Colon (tissue), 2 donors: ENCODE data around the gene CD37.
"Not testable (repeated sequence)": the region's sequence is repeated elsewhere in the genome, so short reads cannot be mapped to it uniquely, and the experiment has no call there.

Experiments
- FAIRE-seq: peaks from 2 replicates; lab custom pipeline; 2012; peaks lifted over from hg19 to GRCh38; lab: Jason Lieb, UNC
- donor health status: control.
- donor health status: control.

Gene CD37

GRCh38 chr19:49347191-49347590 lies 12.0 kb downstream of the CD37 start:
- no peak for FAIRE-seq

GRCh38 chr19:49347835-49348234 lies 12.6 kb downstream of the CD37 start:
- FAIRE-seq: no peak

GRCh38 chr19:49348305-49349189 lies 13.3 kb downstream of the CD37 start:
- no peak for FAIRE-seq

- FAIRE-seq: no peak
These were observed 14.4 kb downstream of the CD37 start for GRCh38 chr19:49349567-49349966.

GRCh38 chr19:49355909-49356353 lies 20.7 kb downstream of the CD37 start:
- no peak for FAIRE-seq

- FAIRE-seq: no peak
These were observed 21.2 kb downstream of the CD37 start for GRCh38 chr19:49356382-49356781.

GRCh38 chr19:49357186-49357585 lies 22.0 kb downstream of the CD37 start:
- no peak for FAIRE-seq

GRCh38 chr19:49359851-49360820 lies 24.9 kb downstream of the CD37 start:
- FAIRE-seq: no peak

GRCh38 chr19:49361438-49362047 lies 26.3 kb downstream of the CD37 start:
- FAIRE-seq: no peak

- FAIRE-seq: no peak
These were observed 27.1 kb downstream of the CD37 start, which contains the start of gene TEAD2 for GRCh38 chr19:49362048-49362928. Gene TEAD2 (minus strand): TSS chr19:49362416. CDS start chr19:49360075, 2,341 bp downstream.

- no peak for FAIRE-seq
These were observed 27.7 kb downstream of the CD37 start for GRCh38 chr19:49362929-49363267.

- FAIRE-seq: peak; percentile 87
These were observed 28.3 kb downstream of the CD37 start, which contains the start of gene DKKL1 for GRCh38 chr19:49363268-49364082. Gene DKKL1 (plus strand): TSS chr19:49363877. CDS start chr19:49363999, 122 bp downstream.

- no peak for FAIRE-seq
These were observed 29.0 kb downstream of the CD37 start for GRCh38 chr19:49364083-49364737.

- FAIRE-seq: no peak
These were observed 30.9 kb downstream of the CD37 start for GRCh38 chr19:49366110-49366509.

- FAIRE-seq: no peak
These were observed 33.6 kb downstream of the CD37 start for GRCh38 chr19:49368711-49369358.

- no peak for FAIRE-seq
These were observed 36.0 kb downstream of the CD37 start for GRCh38 chr19:49371184-49371583.

GRCh38 chr19:49373174-49373573 lies 38.0 kb downstream of the CD37 start:
- not testable (repeated sequence) for FAIRE-seq

GRCh38 chr19:49374665-49375434 lies 39.6 kb downstream of the CD37 start:
- FAIRE-seq: no peak
